PC-3 (cell line): ENCODE results near the gene SLC9A3.
A peak's percentile ranks its signal among the peaks of the same experiment; 100 is the strongest.

Experiments
- EZH2 ChIP-seq: fragments of 300-600 bp; sonication (generic); IDR thresholded peaks from one replicate; pipeline ENCODE4 v1.6.1; 2017; ENCODE audit warnings: antibody characterized with exemption, mild to moderate bottlenecking, low read length; ENCODE audit not compliant: unreplicated experiment
- EZH2phosphoT487 ChIP-seq: fragments of 300-600 bp; sonication (generic); IDR thresholded peaks from 2 replicates; pipeline ENCODE4 v1.6.1; 2018; ENCODE audit warnings: mild to moderate bottlenecking, antibody characterized with exemption, low read length, borderline replicate concordance
- TF ChIP-seq, protein P1 (sequence below): fragments of 300-600 bp; sonication (generic); conservative IDR thresholded peaks from 2 replicates; pipeline ENCODE4 v1.5.1; 2017; ENCODE audit warnings: antibody characterized with exemption, low read depth, mild to moderate bottlenecking, low read length

DNA sequence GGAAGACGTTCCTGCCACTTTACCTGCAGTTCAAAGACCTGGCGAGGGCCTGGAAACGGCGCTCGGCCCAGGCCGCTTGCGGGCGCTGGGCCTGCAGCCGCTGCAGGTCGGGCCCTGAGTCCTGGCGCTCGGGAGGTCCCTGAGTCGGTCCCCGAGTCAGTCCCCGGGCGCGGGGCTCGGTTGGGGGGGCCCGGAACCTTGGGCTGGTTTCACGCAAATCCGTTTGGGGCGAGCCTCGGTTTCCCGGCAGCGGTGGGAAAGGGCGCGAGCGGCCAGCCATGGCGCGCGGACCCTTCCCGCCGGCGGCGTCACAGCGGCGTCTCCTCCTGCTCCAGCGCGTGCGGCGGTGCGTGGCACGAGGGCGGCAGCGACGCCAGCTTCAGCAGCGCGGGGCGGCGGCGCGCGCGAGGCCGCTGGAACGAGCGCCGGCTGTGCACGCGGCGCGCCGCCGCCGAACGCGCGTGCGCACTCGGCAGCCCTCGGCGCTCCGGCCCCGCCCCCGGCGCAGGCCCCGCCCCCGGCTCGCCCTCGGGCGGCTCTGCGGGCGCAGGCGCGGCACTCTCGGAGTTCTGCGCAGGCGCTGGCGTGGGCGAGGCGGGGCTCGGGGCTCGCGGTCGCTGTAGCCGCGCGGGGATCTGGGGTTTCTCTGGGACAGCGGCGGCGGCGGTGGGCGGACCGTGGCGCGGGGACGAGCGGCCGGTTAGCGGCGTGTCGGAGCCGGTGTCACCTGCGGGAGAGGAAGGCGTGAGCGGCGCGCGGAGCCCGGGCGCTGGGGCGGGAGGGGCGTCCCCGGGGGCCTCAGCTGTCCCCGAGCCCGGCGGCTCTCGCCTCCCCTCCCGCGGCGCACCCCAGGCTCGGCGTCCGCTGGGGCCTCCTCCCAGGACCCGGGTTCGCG is 51.3 kb downstream of the SLC9A3 start:
- TF ChIP-seq, protein P1, sequence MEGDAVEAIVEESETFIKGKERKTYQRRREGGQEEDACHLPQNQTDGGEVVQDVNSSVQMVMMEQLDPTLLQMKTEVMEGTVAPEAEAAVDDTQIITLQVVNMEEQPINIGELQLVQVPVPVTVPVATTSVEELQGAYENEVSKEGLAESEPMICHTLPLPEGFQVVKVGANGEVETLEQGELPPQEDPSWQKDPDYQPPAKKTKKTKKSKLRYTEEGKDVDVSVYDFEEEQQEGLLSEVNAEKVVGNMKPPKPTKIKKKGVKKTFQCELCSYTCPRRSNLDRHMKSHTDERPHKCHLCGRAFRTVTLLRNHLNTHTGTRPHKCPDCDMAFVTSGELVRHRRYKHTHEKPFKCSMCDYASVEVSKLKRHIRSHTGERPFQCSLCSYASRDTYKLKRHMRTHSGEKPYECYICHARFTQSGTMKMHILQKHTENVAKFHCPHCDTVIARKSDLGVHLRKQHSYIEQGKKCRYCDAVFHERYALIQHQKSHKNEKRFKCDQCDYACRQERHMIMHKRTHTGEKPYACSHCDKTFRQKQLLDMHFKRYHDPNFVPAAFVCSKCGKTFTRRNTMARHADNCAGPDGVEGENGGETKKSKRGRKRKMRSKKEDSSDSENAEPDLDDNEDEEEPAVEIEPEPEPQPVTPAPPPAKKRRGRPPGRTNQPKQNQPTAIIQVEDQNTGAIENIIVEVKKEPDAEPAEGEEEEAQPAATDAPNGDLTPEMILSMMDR: no peak
- TF ChIP-seq EZH2phosphoT487 (peak; percentile 65; the same call in 1 of the 2 replicates), EZH2 (no peak)
